ENCODE data around the gene LPIN3.

DNA sequence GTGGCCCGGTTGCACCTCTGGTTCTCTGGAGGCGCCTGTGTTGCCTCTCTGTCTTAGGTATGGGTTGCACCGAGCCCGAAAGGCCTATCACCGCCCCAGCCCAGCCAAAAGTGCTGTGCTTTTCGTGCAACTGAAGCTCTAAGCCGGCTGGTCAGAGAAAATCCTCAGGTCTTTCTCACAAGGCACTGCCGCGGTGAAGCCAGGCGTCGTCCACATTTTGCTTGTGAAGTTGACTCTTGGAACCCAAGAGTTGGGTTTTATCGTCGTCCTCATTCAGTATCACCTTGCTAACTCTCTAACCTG lies 26.7 kb downstream of the LPIN3 start:
- TF ChIP-seq EZH2phosphoT487 (IDR thresholded peaks at IDR 0.05; ENCODE audit: low read depth) = no peak
- TF ChIP-seq, protein P1, sequence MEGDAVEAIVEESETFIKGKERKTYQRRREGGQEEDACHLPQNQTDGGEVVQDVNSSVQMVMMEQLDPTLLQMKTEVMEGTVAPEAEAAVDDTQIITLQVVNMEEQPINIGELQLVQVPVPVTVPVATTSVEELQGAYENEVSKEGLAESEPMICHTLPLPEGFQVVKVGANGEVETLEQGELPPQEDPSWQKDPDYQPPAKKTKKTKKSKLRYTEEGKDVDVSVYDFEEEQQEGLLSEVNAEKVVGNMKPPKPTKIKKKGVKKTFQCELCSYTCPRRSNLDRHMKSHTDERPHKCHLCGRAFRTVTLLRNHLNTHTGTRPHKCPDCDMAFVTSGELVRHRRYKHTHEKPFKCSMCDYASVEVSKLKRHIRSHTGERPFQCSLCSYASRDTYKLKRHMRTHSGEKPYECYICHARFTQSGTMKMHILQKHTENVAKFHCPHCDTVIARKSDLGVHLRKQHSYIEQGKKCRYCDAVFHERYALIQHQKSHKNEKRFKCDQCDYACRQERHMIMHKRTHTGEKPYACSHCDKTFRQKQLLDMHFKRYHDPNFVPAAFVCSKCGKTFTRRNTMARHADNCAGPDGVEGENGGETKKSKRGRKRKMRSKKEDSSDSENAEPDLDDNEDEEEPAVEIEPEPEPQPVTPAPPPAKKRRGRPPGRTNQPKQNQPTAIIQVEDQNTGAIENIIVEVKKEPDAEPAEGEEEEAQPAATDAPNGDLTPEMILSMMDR (IDR thresholded peaks at IDR 0.05; ENCODE audit: low read depth, low read length) = no peak
